Karpas-422 (cell line): Measurements from ENCODE around the gene CLEC5A. TPM values are rescaled to one million over a fixed set of nuclear protein-coding genes. Genes with fewer than 3 reads are reported as not detected.
"Not testable (repeated sequence)": the region's sequence is repeated elsewhere in the genome, so short reads cannot be mapped to it uniquely, and the experiment has no call there.

Experiments
- DNase-seq: peaks from one replicate; pipeline ENCODE4 v3.0.0-alpha.2; 2015
- H2AFZ ChIP-seq: fragments of 200-600 bp; sonication (generic); 2 replicates; pipeline ENCODE4 v1.6.1; 2014; ENCODE audit warnings: antibody characterized with exemption, low read length, mixed read lengths
- H3K27ac ChIP-seq: fragments of 200-600 bp; sonication (generic); 2 replicates; pipeline ENCODE4 v1.5.1; 2014; ENCODE audit warnings: mild to moderate bottlenecking, low read length, moderate library complexity
- H3K27me3 ChIP-seq: fragments of 200-600 bp; sonication (generic); 2 replicates; pipeline ENCODE4 v1.6.1; 2014; ENCODE audit warnings: low read length, mixed read lengths
- H3K36me3 ChIP-seq: fragments of 200-600 bp; sonication (generic); 2 replicates; pipeline ENCODE4 v1.6.1; 2014; ENCODE audit warnings: low read length, mixed read lengths; ENCODE audit not compliant: insufficient read depth
- H3K4me1 ChIP-seq: fragments of 200-600 bp; sonication (generic); 2 replicates; pipeline ENCODE4 v1.6.1; 2014; ENCODE audit warnings: mild to moderate bottlenecking, low read length, mixed read lengths
- H3K4me2 ChIP-seq: fragments of 200-600 bp; sonication (generic); 2 replicates; pipeline ENCODE4 v1.6.1; 2014; ENCODE audit warnings: low read length, low read depth, mild to moderate bottlenecking; ENCODE audit not compliant: poor library complexity, severe bottlenecking
- H3K4me3 ChIP-seq: fragments of 200-600 bp; sonication (generic); 2 replicates; pipeline ENCODE4 v1.5.1; 2014; ENCODE audit warnings: mild to moderate bottlenecking, antibody characterized with exemption, low read length, mixed read lengths
- H3K79me2 ChIP-seq: fragments of 200-600 bp; sonication (generic); 2 replicates; pipeline ENCODE4 v1.6.1; 2014; ENCODE audit warnings: mild to moderate bottlenecking, low read length, mixed read lengths
- H3K9ac ChIP-seq: fragments of 200-600 bp; sonication (generic); 2 replicates; pipeline ENCODE4 v1.6.0; 2014; ENCODE audit warnings: low read length
- H3K9me2 ChIP-seq: fragments of 200-600 bp; sonication (generic), shearing (Covaris generic); replicated peaks from 2 replicates; pipeline ENCODE4 v1.6.0; 2014; ENCODE audit warnings: mild to moderate bottlenecking, low read length, moderate library complexity; ENCODE audit not compliant: insufficient read depth
- H3K9me3 ChIP-seq: fragments of 300-700, 200-600 bp; sonication (generic); 2 replicates; pipeline ENCODE4 v1.6.1; 2014; ENCODE audit warnings: low read length, mixed read lengths
- H4K20me1 ChIP-seq: fragments of 200-600 bp; sonication (generic); 2 replicates; pipeline ENCODE4 v1.6.1; 2014; ENCODE audit warnings: mild to moderate bottlenecking, antibody characterized with exemption, low read length, low read depth; ENCODE audit not compliant: insufficient read depth
- total RNA-seq: library from RNA; depleted of rRNA; stranded (reverse); fragments of >200 nt; shearing (Covaris generic); gene quantifications from 2 replicates; pipeline ENCODE4 v1.2.3, GENCODE V29; 2014; ENCODE audit warnings: low replicate concordance

Gene CLEC5A
- total RNA-seq, 1 experiment from 2014 or later: not detected

DNA sequence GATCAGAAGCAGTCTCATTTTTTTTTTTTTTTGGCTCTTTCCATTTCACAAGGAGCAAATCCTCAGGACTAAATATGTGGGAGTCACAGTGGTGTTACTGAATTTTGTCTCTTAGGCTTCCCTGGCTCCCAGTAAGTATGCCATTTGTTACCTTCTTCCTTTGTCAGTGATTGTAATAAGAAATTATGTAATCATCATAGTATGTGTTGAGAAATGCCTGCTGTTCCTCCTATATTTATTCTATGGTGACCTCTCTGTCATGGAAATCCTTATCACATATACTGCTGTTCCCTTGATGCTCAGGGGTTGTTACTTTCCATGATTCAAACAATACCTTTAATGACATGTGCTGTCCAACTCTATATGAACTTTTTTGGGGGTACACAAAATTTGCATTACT is 35.4 kb downstream of the CLEC5A start:
- Histone ChIP-seq H3K4me2 (no peak overlapping the region), H3K27me3 (no peaks in the 10 kb centered on the region)

DNA sequence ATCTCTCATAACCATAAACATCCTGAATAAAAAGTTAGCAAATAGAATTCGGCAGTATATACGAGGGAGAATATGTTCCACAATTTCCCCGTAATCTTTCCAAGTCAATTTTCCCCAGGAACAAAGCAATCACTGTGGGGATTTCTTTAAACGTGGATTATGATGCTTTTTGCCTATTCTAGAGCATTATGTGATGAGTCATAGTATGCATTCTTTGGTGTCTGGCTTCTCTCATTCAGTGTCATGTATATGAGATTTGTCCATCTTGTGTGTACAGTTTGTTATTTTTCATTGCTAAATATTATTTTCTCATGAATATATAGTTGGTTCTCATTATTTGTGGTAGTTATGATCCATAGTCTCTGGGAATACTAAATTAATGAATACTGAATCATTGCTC is 40.5 kb downstream of the CLEC5A start:
- Histone ChIP-seq H4K20me1 (no peaks in the 10 kb centered on the region), H3K79me2 (no peaks in the 10 kb centered on the region), H3K4me3 (no peak overlapping the region), H3K9me3 (no peaks in the 10 kb centered on the region), H3K36me3 (no peaks in the 10 kb centered on the region), H3K27ac (no peak overlapping the region), H3K4me2 (no peak overlapping the region), H3K9me2 (no peaks in the 10 kb centered on the region), H2AFZ (no peak overlapping the region), H3K4me1 (no peaks in the 10 kb centered on the region), H3K27me3 (no peaks in the 10 kb centered on the region), H3K9ac (no peak overlapping the region)
- no peak for DNase-seq

More for the DNA sequence above, 35.4 kb downstream of the CLEC5A start:
- no peaks in the 10 kb centered on the region for H4K20me1 ChIP-seq
- no peak overlapping the region for H3K9ac ChIP-seq
- no peaks in the 10 kb centered on the region for H3K4me1 ChIP-seq
- H2AFZ ChIP-seq: no peak overlapping the region
- H3K36me3 ChIP-seq: no peaks in the 10 kb centered on the region
- no peaks in the 10 kb centered on the region for H3K9me2 ChIP-seq
- no peak overlapping the region for H3K4me3 ChIP-seq
- no peaks in the 10 kb centered on the region for H3K79me2 ChIP-seq
- no peaks in the 10 kb centered on the region for H3K9me3 ChIP-seq
- no peak overlapping the region for H3K27ac ChIP-seq
- DNase-seq: no peak

- not testable (repeated sequence) for DNase-seq, H3K27me3 ChIP-seq, H3K9ac ChIP-seq, H3K27ac ChIP-seq, H3K9me2 ChIP-seq, H3K4me2 ChIP-seq, H3K79me2 ChIP-seq, H3K4me1 ChIP-seq, H3K4me3 ChIP-seq, H2AFZ ChIP-seq, H3K9me3 ChIP-seq, H4K20me1 ChIP-seq, H3K36me3 ChIP-seq
These were observed 47.4 kb downstream of the CLEC5A start for GRCh38 chr7:141899366-141899765.

DNA sequence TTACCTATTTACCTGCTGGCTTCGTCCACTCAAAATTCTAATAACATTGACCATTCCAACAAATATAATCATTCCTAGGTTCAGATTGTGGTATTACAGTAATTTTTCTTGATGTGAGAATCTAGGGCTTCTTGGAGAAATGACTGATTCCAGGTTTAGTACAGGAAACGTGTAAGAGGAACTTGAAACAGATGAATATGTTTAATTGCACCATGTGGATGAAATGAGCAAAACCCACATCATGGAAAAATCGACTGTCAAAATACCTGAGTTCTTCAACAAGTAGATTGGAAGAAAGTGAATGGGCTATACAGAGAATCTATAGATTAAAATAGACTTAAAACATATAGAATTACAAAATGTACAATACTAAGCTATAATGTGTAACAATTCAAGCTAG is 55.4 kb downstream of the CLEC5A start:
- H3K4me3 ChIP-seq: no peak overlapping the region
- H3K27ac ChIP-seq: no peak overlapping the region
- H3K36me3 ChIP-seq: no peaks in the 10 kb centered on the region
- no peaks in the 10 kb centered on the region for H3K4me1 ChIP-seq
- DNase-seq: no peak
- H3K4me2 ChIP-seq: no peak overlapping the region
- H3K9ac ChIP-seq: no peak overlapping the region
- H2AFZ ChIP-seq: no peak overlapping the region
- no peaks in the 10 kb centered on the region for H3K79me2 ChIP-seq
- H3K27me3 ChIP-seq: no peaks in the 10 kb centered on the region
- H3K9me2 ChIP-seq: no peaks in the 10 kb centered on the region
- no peaks in the 10 kb centered on the region for H3K9me3 ChIP-seq
- H4K20me1 ChIP-seq: no peaks in the 10 kb centered on the region

DNA sequence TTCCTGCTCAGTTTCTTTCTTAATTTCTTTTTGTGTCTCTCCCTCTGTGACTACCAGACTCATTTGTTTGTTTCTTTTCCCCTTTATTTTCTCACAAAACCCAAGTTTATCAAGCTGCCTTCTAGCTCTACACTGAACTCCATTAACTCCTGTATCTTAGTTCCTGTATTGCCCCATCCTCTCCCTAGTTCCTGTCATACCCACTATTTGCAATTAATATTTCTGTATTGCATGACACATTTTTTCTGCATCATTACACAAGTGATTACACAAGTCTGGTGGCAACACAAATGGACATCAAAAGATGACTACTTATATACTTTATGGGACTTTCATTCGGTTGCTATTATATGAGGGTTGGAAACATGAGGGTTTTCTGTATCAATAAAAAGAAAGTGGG is 57.5 kb downstream of the CLEC5A start:
- Histone ChIP-seq H3K36me3 (no peaks in the 10 kb centered on the region), H3K27me3 (no peaks in the 10 kb centered on the region), H3K4me3 (no peak overlapping the region), H3K9me3 (no peaks in the 10 kb centered on the region), H3K27ac (no peak overlapping the region), H3K9me2 (no peaks in the 10 kb centered on the region), H3K4me2 (no peak overlapping the region), H3K4me1 (no peaks in the 10 kb centered on the region), H3K9ac (no peak overlapping the region), H3K79me2 (no peaks in the 10 kb centered on the region), H2AFZ (no peak overlapping the region), H4K20me1 (no peaks in the 10 kb centered on the region)
- no peak for DNase-seq

GRCh38 chr7:141884539-141885225 is 62.1 kb downstream of the CLEC5A start:
- no peak for DNase-seq
- Histone ChIP-seq H3K9me2 (no peaks in the 10 kb centered on the region), H3K4me2 (no peak overlapping the region), H2AFZ (no peak overlapping the region), H3K4me1 (no peaks in the 10 kb centered on the region), H3K4me3 (no peak overlapping the region), H3K27me3 (no peaks in the 10 kb centered on the region), H3K79me2 (no peaks in the 10 kb centered on the region), H4K20me1 (no peaks in the 10 kb centered on the region), H3K9ac (no peak overlapping the region), H3K9me3 (no peaks in the 10 kb centered on the region), H3K36me3 (no peaks in the 10 kb centered on the region), H3K27ac (no peak overlapping the region)

GRCh38 chr7:141880960-141881359 is 65.8 kb downstream of the CLEC5A start:
- Histone ChIP-seq H3K4me2 (no peak overlapping the region), H4K20me1 (no peaks in the 10 kb centered on the region), H2AFZ (no peak overlapping the region), H3K79me2 (no peaks in the 10 kb centered on the region), H3K4me3 (no peak overlapping the region), H3K9ac (no peak overlapping the region), H3K27me3 (no peaks in the 10 kb centered on the region), H3K36me3 (no peaks in the 10 kb centered on the region), H3K27ac (no peak overlapping the region), H3K9me2 (no peaks in the 10 kb centered on the region), H3K4me1 (no peaks in the 10 kb centered on the region), H3K9me3 (no peaks in the 10 kb centered on the region)
- no peak for DNase-seq

GRCh38 chr7:141877365-141877764 is 69.4 kb downstream of the CLEC5A start:
- Histone ChIP-seq H3K79me2 (no peaks in the 10 kb centered on the region), H3K27ac (no peak overlapping the region), H3K27me3 (no peaks in the 10 kb centered on the region), H3K9ac (no peak overlapping the region), H2AFZ (no peak overlapping the region), H3K4me3 (no peak overlapping the region), H3K9me2 (no peaks in the 10 kb centered on the region), H3K4me1 (no peaks in the 10 kb centered on the region), H4K20me1 (no peaks in the 10 kb centered on the region), H3K9me3 (no peaks in the 10 kb centered on the region), H3K4me2 (no peak overlapping the region), H3K36me3 (no peaks in the 10 kb centered on the region)
- DNase-seq: no peak
